Activated T-cell treated with anti-CD3 and anti-CD28 coated beads, Interleukin-2, amount 50 U/mL, for 48 hours (primary cell): Measurements from ENCODE around the gene KPTN.

ENCODE experiments used
- DNase-seq, 2 experiments: peaks; one replicate each; pipeline ENCODE4 v3.0.0-alpha.2; 2020

The KPTN gene

DNA sequence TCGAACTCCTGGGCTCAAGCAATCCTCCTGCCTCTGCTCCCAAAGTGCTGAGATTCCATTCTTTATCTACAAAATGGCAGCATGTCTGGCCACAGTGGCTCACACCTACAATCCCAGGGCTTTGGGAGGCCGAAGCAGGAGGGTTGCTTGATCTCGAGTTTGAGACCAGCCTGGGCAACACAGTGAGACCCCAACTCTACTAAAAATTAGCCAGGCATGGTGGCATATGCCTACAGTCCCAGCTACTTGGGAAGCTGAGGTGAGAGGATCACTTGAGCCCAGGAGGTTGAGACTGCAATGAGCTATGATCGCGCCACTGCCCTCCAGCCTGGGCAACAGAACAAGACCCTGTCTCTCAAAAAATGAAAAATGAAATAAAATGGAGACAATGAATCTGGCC, 24.7 kb upstream of the KPTN start:
- no peak for DNase-seq

DNA sequence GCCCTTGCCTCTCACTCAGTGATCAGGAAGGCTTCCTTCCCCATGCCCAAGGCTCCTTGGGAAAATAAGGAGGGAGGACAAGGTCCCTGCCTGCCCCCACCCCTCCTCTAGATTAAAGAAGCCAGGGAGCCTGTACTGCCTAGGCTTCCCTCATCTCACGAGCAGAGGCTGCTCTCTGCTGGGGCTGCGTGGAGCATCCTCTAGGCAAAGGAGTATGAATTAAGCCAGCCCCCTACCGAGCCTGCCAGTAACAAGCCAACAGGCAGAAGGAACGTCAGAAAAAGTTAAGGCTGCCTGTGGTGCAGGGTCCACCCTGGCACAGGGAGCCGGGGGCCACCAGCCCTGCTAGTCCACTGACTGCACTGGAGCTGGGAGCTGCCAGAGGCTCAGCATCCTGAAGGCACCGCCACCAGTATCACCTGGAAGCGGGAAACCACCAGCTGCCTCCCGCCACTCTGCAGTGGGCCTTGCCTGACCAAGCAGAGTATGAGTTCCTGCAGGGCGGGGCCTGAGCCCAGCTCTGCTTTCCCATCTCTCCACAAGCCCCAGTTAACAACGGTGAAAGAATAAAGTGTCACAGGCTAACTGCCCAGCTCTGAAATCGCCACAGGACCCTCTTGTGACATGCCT, 24.0 kb upstream of the KPTN start:
- DNase-seq, result no peak

DNA sequence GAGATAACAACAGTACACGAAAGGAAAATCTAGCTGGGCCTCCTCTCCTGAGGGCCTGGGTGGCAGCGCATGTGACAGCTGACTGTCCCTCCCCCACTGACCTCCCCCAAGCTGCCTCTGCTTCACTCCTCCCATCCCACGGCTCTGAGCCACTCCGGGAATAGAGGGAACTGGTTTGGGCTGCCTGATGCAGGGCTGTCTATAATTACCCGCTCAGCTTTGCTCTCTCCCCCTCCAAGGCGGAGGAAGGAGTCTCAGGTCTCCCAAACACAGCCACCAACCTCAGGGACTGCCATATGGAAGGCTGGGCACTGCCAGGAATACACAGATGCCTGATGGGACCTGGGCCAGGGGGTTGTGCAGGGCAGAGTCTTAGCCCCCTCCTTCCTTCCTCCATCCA, 23.0 kb upstream of the KPTN start:
- DNase-seq, result no peak

DNA sequence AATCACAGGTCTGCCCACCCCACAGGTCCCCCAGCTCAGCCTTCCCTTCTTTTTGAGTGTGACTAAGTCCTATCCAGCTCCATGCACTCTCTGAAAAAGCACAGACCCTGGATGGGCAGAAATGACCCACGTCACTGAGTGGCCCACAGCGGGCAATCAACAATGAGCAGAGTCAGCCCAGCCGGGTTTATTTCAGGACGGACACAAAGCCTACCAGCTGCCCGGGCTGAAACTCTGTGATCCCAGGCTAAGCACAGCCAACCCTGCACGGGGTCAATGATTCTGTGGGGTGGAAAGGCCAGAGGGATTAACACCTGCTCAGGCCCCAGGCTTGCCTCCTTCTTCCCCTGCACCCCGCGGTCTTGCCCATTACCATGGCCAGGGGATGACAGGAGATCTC, 22.4 kb upstream of the KPTN start:
- no peak for DNase-seq

DNA sequence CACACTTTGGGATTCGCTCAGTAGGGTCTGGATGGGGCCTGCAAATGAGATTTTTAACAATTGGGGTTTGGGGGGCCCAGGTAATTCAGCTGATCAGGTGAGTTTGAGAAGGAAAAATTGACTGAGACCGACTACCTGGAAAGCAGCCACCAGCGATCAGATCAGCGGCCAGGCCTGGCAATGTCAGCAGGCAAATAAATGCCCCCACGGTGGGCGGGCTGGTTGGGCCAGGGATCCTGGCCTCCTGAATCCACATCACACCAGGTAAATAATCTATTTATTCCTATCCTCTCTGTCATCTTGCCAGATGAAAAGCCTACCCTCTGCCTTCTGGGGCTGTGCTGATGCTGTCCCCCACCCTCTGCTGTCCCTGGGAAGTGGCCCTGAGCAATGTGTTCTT, 21.5 kb upstream of the KPTN start:
- DNase-seq, result no peak

DNA sequence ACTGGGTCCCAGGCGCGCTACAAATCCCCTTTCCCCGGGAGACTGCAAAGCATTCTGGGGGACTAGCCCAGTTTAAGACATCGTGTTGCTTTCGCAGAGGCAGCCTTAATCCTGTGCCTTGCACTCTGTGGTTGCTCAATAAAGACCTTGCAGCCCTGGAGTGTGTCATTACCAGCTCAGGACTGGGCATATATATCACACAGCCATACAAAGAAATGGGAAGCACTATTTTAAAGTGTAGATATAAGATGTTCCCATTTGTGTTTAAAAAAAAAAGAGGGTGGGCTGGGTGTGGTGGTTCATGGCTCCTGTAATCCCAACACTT, 19.8 kb upstream of the KPTN start:
- no peak for DNase-seq

DNA sequence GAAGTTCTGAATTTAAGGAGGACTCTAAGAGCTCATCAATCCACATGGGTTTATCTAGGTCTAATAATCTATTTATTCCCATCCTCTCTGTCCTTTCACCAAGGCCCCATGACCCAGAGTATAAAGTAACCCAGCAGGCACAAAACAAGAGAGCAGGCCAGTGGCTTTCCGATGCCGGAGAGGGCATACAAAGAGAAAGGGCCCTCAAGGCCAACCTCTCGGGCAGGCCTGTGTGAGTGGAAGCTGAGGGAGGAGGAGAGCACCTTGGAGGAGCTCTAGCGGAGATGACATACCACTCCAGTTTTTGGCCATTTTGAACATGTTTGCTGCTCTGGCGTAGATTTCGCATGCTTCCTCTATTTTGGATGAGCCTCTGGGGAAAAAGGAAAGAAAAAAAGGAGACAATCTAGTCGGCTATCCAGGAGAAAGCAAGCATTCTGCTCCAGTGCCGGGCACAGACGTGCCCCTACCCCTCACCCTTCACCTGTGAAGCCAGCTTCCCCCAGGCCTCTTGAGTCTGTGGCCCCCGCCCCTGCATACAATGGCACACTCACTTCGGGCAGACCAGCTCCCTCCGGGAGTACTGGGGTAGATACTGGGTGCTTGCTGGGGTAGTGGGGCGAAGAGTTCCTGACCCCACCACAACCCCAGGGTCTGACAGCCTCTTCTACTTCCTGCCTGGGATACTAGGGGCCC, 19.3 kb upstream of the KPTN start:
- no peak for DNase-seq

DNA sequence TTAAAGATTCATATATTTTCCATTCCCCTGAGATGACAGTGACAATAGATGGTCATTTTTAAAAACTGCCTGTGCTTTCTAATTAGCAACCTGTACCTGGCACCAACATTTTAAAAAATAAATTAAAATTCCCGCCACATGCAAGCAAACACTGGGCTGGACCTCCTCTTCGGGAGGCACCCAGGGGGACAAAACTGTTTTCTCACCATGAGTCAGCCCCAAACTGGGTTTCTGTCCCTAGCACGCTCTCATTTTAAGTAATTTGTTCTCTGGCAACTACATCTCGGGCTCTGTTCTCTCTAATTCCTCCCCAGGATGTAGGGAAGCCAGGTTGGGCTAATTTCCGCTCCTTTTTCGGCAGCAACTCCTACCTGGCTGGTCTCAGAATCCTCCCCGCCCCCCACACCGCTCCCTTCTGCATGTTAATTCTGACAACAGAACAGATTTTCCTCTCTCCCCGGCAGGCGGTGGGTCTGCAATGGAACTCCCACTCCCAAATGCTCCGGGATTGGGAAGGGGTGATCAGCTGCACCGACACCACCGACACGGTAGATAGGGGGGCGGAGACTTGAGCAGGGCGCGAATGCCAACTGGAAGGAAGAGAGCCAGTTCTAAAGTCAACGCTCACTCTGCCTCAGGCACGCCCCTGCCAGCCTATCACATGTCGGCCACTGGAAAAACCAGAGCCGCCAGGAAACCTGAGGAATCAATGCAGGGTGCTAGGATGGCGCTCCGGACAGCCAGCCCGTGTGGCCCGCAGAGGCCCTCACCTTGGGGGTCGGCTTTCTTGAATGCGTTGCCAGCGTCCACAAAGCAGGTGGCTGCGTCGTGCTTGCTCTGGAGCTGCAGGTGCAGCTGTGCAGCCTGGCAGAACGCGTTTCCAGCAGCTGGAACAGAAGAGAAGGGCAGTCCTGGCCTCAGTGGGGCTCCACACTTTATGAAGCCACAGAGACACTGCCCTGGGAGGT, 16.1 kb upstream of the KPTN start:
- no peak for DNase-seq

DNA sequence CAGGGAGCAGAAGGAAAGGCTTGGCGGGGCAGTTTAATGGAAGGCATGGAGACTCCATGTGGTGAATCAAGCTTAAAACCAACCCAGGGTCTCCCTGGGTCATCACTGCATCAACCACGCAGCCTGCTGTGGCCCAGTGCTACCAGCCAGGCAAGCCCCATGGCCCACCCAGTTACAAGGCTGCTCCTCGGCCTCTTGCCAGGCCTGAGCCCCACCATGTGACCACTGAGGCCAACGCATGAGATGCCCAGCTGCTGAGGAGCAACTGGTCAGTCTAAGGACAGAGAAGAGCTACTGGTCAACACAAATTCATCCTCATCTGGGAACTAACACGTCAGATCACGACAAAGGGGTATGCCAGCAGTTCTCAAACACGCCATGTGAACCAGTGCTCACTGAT, 15.4 kb upstream of the KPTN start:
- DNase-seq, result no peak

DNA sequence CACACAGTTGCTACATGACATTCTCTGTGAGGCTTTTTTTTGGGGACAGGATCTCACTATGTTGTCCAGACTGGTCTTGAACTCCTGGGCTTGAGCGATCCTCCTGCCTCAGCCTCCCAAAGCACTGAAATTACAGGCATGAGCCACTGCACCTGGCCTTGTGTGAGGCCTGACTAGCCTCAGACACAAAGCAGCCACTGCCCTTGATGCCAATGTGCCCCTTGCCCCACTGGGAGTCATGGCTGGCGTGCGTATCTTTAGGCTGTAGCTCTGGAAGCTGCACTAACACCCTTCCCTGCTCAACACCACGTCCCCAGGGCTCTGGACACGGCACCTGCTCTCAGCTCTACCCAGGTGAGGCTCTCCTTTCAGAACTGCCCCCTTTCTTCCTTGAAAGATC, 14.5 kb upstream of the KPTN start:
- no peak for DNase-seq

DNA sequence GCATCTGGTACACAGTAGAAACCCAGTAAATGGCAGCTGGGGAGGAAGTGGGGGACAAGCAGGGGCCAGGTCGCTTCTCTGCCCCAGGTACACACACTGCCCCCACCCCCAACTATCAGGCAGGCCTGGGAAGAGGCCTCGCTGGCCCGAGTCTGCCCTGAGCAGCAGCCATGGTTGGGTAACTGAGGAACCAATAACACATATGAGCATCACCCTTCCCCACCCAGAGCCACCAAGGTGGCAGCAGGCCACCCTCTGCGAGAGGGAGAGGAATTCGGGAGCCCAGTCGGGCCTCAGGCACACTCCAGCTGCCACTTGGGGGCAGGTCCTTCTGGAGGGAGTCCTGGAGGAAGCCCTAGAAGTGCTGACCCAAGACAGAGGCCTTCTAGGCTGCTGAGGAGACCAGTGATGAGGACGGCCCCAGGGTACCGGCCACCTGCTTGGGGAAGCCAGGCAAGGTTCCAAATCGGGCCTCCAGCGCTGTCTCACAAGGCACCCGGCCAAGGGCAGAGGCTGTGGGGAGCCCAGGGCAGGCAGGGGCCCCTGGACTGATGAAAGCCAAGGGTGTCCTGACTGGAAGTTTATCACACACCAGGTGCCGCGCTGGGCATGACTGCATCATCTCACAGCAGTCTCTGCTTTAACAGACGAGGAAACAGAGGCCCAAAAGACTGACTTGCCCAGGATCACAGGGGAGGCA, 14.0 kb upstream of the KPTN start:
- DNase-seq, result no peak

DNA sequence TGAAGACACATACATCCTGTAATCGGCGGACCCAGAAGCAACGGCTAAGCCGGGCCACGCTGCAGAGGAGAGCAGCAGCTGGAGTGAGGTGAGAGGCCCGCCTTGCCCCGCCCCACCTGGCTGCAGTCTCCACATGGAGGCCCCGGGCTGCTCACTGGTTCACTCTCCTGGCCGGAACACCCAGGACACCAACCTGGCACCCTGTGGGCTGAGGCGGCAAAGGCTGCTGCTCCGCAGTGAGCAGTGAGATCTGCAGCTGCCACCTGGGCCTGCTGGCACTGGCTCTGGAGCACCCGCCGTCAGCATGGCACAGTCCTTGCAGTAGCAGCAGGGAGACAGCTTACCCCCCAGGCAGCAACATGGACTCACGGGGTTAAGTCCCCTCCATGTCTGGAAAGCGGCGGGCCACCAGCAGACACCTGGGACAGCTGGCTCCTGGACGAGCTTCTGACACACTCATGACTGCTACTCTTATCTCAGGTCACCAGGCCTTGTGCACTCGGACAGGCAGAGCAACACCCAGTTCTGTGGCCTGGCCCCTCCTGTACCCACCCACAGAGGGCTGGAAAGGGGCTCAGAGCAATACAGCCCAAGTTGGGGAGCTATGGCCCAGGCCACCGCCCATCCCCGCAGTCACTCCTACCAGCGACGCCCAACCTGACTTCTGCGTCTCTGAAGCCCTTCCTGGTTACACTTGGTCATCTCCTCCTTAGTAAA, 13.2 kb upstream of the KPTN start:
- DNase-seq, result no peak

DNA sequence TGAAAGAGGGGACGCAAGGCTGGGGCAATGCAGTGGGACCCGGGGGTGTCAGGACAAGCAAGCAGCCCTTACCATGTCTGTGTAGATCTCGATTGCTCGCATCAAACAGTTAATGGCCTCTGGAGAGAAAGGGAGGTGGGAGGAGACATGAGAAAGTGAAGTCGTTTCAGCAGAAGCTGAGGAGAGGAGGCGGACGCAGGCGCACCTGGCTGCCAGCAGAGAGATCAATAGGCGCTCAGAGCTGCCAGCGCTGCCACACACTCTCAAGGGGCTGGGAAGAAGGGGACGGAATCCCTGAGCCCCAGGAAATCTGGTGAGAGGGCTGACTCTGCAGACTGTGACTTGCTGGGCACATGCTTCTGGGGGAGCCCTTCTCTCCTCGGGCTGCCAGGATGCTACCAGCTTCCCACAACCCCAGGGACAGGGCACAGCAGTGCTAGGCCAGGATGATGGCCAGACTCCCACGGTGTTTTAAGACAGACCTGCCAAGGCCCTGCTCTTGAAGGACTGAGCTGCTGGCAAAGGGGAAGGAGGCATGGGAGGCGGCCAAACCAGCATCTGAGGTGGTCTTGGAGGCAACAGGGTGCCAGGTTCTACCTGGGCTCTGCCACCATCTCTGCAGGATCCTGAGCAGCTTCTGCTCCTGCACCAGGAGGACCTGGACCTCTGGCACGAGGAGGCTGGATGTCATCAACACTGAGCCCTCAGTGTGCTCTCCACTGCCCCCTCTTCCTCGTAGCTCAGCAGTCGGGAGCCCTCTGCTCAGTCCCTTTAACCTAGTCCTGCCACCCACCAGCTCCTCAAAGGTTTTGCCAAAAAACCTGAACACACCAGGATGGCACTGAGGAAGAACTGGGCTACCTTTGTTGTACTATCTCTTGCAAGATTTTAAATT, 11.7 kb upstream of the KPTN start:
- no peak for DNase-seq

DNA sequence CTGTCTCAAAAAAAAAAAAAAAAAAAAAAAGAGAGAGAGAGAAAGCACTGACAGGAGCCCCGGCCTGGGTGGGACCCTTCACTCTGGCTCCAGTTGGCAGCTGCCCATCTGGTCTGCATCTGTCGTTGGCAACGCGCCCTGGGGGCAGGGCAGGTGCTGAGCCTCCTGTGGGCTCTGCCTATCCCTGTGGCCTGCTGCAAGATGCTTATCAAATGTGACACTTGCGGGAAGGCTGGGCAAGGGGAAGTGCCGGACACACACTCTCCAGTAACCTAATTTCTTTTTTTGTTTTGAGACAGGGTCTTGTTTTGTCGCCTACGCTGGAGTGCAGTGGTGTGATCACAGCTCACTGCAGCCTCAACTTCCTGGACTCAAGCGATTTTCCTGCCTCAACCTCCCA, 10.7 kb upstream of the KPTN start:
- DNase-seq, result no peak

DNA sequence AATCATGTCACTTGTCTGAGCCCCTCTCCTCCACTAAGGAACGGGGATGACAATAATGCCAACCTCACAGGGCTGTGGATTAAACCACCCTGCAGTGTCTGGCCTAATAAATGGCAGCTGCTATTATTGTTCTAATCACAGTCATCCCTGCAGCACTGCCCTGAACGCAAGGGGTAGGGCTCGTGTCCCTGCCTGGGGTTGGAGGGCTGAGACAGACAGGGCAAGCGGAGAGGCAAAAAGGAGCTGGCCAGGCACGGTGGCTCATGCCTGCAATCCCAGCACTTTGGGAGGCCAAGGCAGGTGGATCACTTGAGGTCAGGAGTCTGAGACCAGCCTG, 10.2 kb upstream of the KPTN start:
- no peak for DNase-seq

DNA sequence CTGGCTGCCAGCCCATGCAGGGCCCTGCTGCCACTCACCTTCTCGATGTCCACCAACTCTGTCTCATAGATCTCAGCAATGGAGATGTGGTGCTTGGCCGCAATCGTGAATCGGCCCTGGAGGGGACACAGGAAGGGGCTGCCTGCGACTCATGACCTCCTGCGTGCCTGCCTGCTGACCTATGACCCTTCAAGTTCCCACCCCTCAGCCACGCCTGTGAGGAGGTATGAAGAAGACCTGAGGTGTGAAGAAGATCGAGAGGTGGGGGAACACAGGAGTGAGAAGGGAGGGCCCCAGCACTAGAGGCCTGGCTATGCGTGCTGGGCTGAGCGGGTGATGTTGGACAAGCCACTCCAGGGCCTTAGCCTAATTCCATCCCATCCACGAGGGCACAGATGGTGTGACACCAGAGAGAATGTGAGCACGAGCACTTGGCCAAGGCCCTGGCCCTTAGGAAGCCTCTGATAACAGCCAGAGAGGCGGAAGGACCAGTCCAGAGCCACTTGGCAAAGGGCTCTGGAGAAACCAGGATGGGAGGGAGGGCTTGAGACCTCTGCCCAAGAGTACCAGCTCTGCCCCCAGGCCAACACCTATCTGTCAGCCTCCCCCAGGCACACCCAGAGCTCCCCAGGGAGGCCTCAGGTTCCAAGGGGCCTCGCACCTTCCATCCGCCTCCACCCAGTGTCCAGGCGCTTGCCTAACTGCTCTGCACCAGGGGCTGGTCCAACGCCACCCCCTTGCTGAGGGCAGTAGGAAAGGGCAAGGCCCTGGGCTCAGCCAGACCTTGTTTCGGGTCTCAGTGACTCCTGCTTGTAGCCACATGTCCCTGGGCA, 9.6 kb upstream of the KPTN start:
- DNase-seq, result no peak

DNA sequence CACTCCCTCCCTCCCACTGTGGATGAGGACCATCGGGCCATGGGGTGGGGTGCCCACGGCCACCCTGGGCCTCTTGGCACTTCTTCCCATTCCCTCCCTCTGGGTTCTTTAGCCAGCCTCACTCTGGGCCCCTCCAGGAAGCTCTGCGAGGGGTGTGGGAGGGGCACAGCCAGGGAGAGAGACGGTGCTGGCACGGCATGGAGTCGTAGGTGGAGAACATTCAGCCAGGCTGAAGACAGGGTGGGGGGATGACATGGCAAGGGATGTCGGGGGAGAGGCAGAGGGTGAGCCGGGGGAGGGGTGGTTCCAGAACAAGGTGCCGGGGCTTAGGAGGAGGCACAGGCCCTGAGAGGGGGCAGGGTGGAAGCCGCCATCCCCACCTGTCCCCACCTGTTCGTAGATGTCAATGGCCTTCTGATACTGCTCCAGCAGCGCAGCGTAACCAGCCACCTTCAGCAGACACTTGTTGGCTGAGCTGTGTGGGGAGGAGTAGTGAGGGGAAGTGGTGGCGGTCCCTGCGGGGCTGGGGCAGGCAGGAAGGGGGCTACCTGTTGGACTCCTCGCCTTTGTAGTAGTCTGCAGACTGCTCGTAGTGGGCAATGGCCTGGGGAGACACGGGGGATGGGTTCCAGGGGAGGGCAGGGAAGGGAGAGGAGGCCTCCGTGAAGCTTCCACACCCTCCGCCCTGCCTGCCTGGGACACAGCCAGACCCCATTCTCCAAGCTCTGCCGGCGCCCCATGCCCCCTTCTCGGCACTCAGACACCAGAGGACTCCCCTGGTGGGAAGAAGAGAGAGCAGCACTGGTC, 8.8 kb upstream of the KPTN start:
- DNase-seq, result no peak

DNA sequence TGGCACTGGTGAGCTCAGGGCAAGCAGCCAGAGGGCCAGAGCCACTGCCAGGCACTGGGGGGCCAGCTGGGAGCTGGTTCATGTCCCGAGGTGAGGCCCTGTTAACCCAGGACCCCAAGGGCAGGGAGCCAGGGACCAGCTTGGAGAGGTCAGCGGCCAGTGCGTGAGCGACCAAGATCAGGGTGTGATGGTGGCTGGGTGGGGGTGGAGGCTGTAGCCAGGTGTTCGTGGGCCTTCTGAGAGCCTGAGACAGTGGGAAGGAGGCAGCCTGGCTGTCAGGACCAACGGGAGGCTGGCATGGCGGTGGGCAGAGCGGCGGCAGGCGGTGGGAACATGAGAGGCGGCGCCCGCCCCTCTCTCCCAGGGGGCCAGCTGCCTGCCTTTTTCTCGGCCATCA, 8.1 kb upstream of the KPTN start:
- DNase-seq, result no peak

DNA sequence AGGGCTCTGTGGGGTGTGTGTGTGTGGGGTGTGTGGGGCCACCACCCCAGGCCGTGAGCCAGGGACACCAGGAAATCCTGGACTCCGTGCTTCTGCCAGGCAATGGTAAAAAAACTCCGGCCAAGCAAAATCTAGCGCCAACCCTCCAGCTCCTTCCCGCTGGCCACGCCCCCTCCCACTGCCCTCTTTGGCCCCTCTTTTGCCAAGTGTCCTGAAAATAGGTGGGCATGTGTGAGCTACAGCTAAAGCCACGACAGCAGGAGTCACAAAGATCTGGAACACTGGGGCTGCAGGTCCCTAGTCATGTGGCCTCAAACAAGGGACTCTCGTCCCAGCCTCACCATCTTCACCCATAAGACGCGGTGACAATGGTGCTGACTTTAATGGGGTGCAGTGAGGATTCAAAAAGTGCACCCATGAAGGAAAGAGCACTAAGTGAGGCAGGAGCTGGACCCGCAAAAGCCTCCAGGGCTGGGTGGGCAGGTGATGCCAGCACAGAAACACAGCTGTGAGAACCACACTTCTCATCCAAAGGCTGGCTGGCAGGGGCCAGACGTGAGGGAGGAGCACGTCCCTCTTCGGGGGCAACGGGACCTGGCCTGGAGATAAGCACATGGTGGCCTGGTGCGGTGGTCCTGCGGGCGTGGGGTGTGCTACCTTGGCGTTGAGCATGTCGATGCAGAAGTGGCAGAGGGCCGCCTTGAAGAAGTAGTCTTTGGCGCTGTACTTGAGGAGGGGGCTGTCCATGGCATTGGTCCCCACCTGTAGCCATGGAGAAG, 7.5 kb upstream of the KPTN start:
- DNase-seq, result no peak
